ENCODE data around the gene RSPO3. TPM values are rescaled to one million over a fixed set of nuclear protein-coding genes. Genes with fewer than 3 reads are reported as not detected.

Gene RSPO3
- total RNA-seq, 4 donors from 2014 or later = 1.9 to 10.7 (median 4.0) TPM

- TF ChIP-seq, protein P1, sequence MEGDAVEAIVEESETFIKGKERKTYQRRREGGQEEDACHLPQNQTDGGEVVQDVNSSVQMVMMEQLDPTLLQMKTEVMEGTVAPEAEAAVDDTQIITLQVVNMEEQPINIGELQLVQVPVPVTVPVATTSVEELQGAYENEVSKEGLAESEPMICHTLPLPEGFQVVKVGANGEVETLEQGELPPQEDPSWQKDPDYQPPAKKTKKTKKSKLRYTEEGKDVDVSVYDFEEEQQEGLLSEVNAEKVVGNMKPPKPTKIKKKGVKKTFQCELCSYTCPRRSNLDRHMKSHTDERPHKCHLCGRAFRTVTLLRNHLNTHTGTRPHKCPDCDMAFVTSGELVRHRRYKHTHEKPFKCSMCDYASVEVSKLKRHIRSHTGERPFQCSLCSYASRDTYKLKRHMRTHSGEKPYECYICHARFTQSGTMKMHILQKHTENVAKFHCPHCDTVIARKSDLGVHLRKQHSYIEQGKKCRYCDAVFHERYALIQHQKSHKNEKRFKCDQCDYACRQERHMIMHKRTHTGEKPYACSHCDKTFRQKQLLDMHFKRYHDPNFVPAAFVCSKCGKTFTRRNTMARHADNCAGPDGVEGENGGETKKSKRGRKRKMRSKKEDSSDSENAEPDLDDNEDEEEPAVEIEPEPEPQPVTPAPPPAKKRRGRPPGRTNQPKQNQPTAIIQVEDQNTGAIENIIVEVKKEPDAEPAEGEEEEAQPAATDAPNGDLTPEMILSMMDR (IDR thresholded peaks at IDR 0.05) = no peak
- TF ChIP-seq POLR2A (IDR thresholded peaks at IDR 0.05) = no peak
- DNase-seq = no peak
- H3K36me3 ChIP-seq = no peaks in the 10 kb centered on the region
- H3K27ac ChIP-seq = no peak overlapping the region
- H3K27me3 ChIP-seq = no peaks in the 10 kb centered on the region
- no peaks in the 10 kb centered on the region for H3K4me1 ChIP-seq
- H3K9me3 ChIP-seq = no peaks in the 10 kb centered on the region
- no peak overlapping the region for H3K4me3 ChIP-seq
Measured at GRCh38 chr6:127129251-127129650, 10.8 kb downstream of the RSPO3 start.

DNA sequence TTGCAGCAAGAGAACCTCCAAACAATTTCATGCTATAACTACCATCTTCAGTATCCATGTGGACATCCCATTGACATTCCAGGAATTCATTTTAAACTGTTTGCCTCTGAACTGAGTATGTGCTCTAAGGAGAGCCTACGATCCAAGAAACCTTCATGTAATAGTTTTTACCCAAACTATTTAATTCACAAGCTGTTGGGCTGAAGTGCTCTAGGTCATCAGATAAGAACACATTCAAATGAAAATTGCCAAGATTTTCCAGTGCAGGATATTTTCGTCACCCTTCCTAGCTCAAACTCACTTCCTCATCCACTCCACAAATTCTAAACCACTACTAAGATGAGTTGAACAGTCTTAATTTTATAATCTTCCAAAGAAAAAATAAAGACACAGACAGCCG is 12.8 kb downstream of the RSPO3 start:
- Histone ChIP-seq H3K27ac (no peak overlapping the region), H3K4me1 (no peaks in the 10 kb centered on the region), H3K36me3 (no peaks in the 10 kb centered on the region), H3K27me3 (no peaks in the 10 kb centered on the region), H3K4me3 (no peak overlapping the region), H3K9me3 (no peaks in the 10 kb centered on the region)
- no peak for DNase-seq
- TF ChIP-seq POLR2A (IDR thresholded peaks at IDR 0.05) = no peak
- TF ChIP-seq, protein P1 (IDR thresholded peaks at IDR 0.05) = no peak

DNA sequence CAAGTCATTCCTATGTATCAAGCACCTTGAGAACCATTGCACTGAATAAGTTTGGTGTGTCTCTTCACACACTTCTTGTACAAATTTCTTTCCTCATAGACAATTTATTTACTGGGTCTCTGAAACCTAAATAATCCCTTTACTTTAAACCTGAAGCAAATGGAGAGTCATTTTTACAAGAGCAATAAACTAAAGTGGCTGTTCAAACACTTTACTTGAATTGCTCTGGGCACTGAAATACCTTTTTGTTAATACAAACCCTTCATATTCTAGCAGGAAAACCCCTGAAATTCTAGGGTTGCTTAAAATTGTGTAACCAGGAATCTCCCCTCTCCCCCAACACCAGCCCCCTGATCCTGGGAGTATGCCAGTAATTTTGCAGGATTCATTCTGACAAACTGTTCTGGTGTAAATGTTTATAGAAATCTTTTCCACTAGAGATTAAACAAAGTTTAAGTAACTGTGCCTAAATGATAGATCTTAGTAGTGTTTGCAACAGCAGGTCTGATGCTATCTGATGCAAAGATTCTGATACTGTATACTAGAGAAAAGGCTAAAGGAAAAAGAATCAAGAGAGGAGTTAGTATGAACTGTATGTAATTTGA is 13.4 kb downstream of the RSPO3 start:
- no peaks in the 10 kb centered on the region for H3K9me3 ChIP-seq
- H3K36me3 ChIP-seq = no peaks in the 10 kb centered on the region
- DNase-seq = no peak
- no peak overlapping the region for H3K4me3 ChIP-seq
- H3K4me1 ChIP-seq = no peaks in the 10 kb centered on the region
- TF ChIP-seq, protein P1 (IDR thresholded peaks at IDR 0.05) = no peak
- no peak for TF ChIP-seq POLR2A (IDR thresholded peaks at IDR 0.05)
- H3K27me3 ChIP-seq = no peaks in the 10 kb centered on the region
- H3K27ac ChIP-seq = no peak overlapping the region

- H3K9me3 ChIP-seq = no peaks in the 10 kb centered on the region
- H3K27ac ChIP-seq = no peak overlapping the region
- TF ChIP-seq, protein P1 (IDR thresholded peaks at IDR 0.05) = no peak
- no peak for TF ChIP-seq POLR2A (IDR thresholded peaks at IDR 0.05)
- no peak overlapping the region for H3K4me3 ChIP-seq
- no peaks in the 10 kb centered on the region for H3K27me3 ChIP-seq
- DNase-seq = no peak
- no peaks in the 10 kb centered on the region for H3K36me3 ChIP-seq
- no peaks in the 10 kb centered on the region for H3K4me1 ChIP-seq
Measured at GRCh38 chr6:127134136-127134535, 15.7 kb downstream of the RSPO3 start.

- Histone ChIP-seq H3K4me3 (no peak overlapping the region), H3K27ac (no peak overlapping the region), H3K36me3 (no peaks in the 10 kb centered on the region), H3K4me1 (no peaks in the 10 kb centered on the region), H3K27me3 (no peaks in the 10 kb centered on the region), H3K9me3 (no peaks in the 10 kb centered on the region)
- DNase-seq = no peak
- no peak for TF ChIP-seq POLR2A (IDR thresholded peaks at IDR 0.05)
- TF ChIP-seq, protein P1 (IDR thresholded peaks at IDR 0.05) = no peak
Measured at GRCh38 chr6:127136786-127137185, 18.3 kb downstream of the RSPO3 start.

DNA sequence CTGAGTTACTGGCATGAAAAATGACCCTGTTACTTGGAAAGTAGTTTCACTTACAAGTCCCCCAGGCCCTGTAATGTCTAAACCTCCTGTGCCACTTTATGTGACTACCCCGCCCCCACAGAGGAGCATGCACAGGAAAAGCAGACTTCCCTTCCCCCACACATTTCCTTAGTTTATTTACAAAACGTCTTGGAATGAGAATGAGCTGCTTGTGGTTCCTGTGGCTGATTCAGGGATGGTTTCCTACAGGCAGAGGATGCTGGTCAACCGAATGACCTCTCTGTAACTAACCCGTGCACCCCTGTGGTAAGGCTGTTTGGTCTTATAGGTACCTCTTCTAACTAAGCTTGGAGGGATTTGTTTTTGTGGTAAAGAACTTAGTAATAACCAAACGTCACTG is 28.5 kb downstream of the RSPO3 start:
- H3K4me1 ChIP-seq = no peaks in the 10 kb centered on the region
- H3K36me3 ChIP-seq = no peaks in the 10 kb centered on the region
- no peak for DNase-seq
- H3K4me3 ChIP-seq = no peak overlapping the region
- H3K27me3 ChIP-seq = no peaks in the 10 kb centered on the region
- no peak overlapping the region for H3K27ac ChIP-seq
- TF ChIP-seq POLR2A (IDR thresholded peaks at IDR 0.05) = no peak
- TF ChIP-seq, protein P1 (IDR thresholded peaks at IDR 0.05) = no peak
- no peaks in the 10 kb centered on the region for H3K9me3 ChIP-seq

Measured in Peyer's patch (tissue), 4 donors.